ENCODE measurements around the gene TNFRSF1B.
"Not testable (repeated sequence)": the region's sequence is repeated elsewhere in the genome, so short reads cannot be mapped to it uniquely, and the experiment has no call there.

Gene TNFRSF1B

DNA sequence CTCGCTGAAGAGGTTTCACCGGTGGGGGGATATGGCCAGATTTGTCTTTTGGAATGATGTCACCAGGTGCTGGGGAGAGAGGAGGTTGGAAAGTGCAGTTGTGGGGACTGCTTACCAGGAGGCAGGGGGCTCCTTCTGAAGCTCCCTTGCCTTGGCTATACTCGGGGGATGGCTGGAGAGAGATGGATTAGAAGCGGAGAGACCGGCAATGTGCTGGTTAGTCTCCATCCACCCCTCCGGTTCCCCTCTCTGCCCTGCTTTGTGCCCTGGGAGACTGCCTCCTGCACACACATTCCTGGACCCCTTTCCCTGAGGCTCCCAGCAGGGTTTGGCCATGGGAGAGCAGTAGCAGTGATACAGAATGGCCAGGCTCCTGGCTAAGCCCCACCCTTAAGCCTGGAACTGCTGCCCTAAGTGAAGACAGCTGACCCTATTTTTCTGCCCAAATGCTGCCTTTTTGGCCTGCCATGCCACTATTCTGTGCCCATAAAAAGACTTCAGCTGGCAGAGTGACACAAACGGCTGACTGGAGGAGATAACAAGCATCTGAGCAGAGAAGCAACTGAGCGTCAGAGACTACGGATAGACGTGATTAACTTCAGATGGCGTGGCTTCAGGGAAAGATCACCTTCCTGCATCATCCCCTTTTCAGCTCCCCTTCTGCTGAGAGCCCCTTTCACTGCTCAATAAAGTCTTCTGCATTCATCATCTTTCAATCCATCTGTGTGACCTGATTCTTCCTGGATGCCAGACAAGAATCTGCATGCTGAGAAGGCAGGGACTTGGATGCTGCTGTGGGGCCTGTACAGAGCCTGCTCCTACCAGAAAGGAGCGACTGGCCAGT lies 48.5 kb downstream of the TNFRSF1B start:
- POLR2A ChIA-PET = no interaction called here
- CTCF ChIA-PET = interaction anchor here (1.0 to 3.2 kb wide), 4 partner anchors 14 to 95 kb away, joined by 3 to 14 read pairs (median 4); no protein-coding TSS in a partner anchor
- TF ChIP-seq, protein P1, sequence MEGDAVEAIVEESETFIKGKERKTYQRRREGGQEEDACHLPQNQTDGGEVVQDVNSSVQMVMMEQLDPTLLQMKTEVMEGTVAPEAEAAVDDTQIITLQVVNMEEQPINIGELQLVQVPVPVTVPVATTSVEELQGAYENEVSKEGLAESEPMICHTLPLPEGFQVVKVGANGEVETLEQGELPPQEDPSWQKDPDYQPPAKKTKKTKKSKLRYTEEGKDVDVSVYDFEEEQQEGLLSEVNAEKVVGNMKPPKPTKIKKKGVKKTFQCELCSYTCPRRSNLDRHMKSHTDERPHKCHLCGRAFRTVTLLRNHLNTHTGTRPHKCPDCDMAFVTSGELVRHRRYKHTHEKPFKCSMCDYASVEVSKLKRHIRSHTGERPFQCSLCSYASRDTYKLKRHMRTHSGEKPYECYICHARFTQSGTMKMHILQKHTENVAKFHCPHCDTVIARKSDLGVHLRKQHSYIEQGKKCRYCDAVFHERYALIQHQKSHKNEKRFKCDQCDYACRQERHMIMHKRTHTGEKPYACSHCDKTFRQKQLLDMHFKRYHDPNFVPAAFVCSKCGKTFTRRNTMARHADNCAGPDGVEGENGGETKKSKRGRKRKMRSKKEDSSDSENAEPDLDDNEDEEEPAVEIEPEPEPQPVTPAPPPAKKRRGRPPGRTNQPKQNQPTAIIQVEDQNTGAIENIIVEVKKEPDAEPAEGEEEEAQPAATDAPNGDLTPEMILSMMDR (IDR thresholded peaks at IDR 0.05; ENCODE audit: control extremely low read depth, extremely low read depth, low read depth, missing control alignments) = no peak
- no peak for DNase-seq (ENCODE audit: extremely low spot score)

DNA sequence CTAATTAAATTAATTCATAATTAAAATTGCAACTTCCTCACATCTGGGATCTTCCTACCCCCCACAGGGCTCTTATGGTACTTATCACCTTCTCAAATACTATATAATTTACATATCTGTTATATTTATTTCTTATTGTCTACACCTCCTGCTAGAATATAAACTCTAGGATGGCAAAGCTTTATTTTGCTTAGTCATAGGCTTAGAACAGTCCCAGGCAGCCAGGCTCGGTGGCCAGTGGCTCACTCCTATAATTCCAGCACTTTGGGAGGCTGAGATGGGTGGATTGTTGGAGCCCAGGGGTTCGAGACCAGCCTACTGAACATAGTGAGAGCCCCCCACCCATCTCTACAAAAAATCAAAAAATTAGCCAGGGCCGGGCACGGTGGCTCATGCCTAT lies 53.0 kb downstream of the TNFRSF1B start:
- POLR2A ChIA-PET = no interaction called here
- DNase-seq (ENCODE audit: extremely low spot score) = no peak
- CTCF ChIA-PET = interaction anchor here (2.1 to 3.1 kb wide), 2 partner anchors 9 to 95 kb away, joined by 5 to 8 read pairs; no protein-coding TSS in a partner anchor
- TF ChIP-seq, protein P1 (IDR thresholded peaks at IDR 0.05; ENCODE audit: control extremely low read depth, extremely low read depth, low read depth, missing control alignments) = no peak

DNA sequence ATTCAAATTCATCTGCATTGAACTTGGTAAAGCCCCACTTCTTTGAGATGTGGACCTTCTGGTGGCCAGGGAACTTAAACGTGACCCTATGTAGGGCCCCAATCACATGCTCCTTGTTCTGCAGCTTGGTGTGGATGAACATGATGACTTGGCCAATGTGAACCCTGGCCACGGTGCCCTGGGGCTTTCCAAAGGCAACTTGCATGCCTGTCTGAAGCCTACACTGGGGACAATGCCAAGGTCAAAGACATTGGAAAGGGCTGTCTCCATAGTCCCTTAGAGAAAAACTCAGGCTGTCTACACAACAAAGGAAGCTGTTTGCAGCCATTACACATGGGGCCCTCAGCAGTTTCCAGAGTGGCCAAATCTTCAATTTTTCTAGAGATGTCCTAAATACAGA lies 54.1 kb downstream of the TNFRSF1B start:
- no peak for DNase-seq (ENCODE audit: extremely low spot score)
- POLR2A ChIA-PET = no interaction called here
- TF ChIP-seq, protein P1 (IDR thresholded peaks at IDR 0.05; ENCODE audit: control extremely low read depth, extremely low read depth, low read depth, missing control alignments) = no peak
- CTCF ChIA-PET = interaction anchor here (0.9 to 3.1 kb wide), 3 partner anchors 8 to 96 kb away, joined by 3 to 8 read pairs (median 5); no protein-coding TSS in a partner anchor

DNA sequence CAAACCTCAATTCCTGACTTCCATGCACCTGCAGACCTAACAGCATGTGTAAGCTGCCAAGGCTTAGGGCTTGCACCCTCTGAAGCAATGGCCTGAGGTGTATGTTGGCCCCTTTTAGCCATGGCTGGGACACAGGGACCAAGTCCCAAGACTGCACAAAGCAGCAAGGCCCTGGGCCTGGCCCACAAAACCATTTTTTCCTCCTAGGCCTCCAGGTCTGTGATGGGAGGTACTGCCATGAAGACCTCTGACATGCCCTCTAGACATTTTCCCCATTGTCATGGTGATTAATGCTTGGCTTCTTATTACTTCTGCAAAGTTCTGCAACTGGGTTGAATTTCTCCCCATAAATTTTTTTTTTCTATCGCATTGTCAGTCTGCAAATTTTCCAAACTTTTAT lies 55.9 kb downstream of the TNFRSF1B start:
- POLR2A ChIA-PET = interaction anchor here (0.6 kb wide), 1 partner anchor 385 kb away, joined by 4 read pairs; no protein-coding TSS in a partner anchor
- CTCF ChIA-PET; DNase-seq (ENCODE audit: extremely low spot score): not testable (repeated sequence)

DNA sequence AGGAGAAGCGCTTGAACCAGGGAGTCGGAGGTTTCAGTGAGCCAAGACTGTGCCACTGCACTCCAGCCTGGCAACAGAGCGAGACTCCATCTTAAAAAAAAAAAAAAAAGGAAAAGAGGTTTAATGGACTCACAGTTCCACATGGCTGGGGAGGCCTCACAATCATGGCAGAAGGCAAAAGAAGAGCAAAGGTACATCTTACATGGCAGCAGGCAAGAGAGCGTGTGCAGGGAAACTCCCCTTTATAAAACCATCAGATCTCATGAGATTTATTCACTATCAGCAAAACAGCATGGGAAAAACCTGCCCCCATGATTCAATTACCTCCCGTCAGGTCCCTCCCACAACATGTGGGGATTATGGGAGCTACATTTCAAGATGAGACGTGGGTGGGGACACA lies 57.3 kb downstream of the TNFRSF1B start:
- DNase-seq (ENCODE audit: extremely low spot score); POLR2A ChIA-PET; CTCF ChIA-PET: not testable (repeated sequence)

DNA sequence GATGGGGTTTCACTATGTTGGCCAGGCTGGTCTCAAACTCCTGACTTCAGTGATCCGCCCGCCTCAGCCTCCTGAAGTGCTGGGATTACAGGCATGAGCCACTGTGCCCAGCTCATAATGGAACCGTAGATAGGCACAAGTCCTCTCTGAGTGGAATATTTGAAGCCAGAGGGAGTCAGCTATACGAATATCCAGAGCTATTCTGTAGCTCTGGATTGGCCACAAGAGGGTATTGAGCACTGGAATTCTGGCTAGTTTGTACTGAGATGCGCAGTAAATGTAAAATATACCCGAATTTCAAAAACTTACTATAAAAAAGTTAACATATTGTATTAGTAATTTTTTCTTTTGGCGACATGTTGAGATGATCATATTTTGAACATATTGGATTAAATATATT lies 62.2 kb downstream of the TNFRSF1B start:
- ChIA-PET POLR2A (no interaction called here), CTCF (interaction anchor here (0.7 to 1.8 kb wide), 22 partner anchors 9 to 431 kb away, joined by 3 to 9 read pairs (median 4); no protein-coding TSS in a partner anchor)
- TF ChIP-seq, protein P1 (IDR thresholded peaks at IDR 0.05; ENCODE audit: control extremely low read depth, extremely low read depth, low read depth, missing control alignments) = no peak
- no peak for DNase-seq (ENCODE audit: extremely low spot score)

DNA sequence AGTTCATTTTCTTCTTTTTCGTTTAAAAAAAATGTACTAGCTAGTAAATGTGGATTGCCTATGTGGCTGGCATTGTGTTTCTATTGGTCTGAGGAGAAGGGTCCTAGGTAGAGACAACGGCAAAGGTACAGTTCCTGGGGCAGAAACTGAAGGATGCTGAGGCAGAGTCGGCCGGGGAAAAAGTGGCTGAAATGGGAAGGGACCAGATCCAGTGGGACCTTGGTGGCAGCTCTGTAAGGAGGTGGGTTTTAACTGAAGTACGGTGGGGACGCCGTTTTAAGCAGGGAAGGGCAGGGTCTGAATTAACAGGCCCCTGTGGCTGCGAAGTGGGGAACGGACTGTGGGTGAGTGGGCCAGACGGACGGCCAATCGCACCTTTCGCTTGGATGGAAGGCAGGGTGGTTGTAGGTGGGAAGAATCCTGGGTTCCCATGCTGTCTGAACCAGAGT lies 62.6 kb downstream of the TNFRSF1B start:
- ChIA-PET POLR2A (no interaction called here), CTCF (interaction anchor here (0.7 to 1.8 kb wide), 22 partner anchors 9 to 430 kb away, joined by 3 to 9 read pairs (median 4); no protein-coding TSS in a partner anchor)
- TF ChIP-seq, protein P1 (IDR thresholded peaks at IDR 0.05; ENCODE audit: control extremely low read depth, extremely low read depth, low read depth, missing control alignments) = no peak

More for the DNA sequence above, 62.6 kb downstream of the TNFRSF1B start:
- no peak for DNase-seq (ENCODE audit: extremely low spot score)

Data from GM10248 (cell line).